ENCODE data around the gene TMEM269. TPM values are rescaled to one million over a fixed set of nuclear protein-coding genes. Genes with fewer than 3 reads are reported as not detected.

Gene TMEM269, protein sequence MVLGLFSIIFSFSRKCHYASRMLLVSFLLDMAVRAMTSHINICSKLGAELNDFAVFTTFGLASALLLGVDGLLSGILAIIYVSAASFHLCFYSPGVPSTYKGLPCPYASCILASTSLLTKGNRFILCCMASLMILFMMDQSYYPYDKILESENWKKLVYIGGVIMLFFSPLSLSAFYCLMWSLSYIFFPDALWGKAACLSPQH
- 0.21 and 0.69 TPM in 2 replicates for total RNA-seq
- 0.35 and 0.99 TPM in 2 replicates for polyA plus RNA-seq

- TF ChIP-seq, protein P1, sequence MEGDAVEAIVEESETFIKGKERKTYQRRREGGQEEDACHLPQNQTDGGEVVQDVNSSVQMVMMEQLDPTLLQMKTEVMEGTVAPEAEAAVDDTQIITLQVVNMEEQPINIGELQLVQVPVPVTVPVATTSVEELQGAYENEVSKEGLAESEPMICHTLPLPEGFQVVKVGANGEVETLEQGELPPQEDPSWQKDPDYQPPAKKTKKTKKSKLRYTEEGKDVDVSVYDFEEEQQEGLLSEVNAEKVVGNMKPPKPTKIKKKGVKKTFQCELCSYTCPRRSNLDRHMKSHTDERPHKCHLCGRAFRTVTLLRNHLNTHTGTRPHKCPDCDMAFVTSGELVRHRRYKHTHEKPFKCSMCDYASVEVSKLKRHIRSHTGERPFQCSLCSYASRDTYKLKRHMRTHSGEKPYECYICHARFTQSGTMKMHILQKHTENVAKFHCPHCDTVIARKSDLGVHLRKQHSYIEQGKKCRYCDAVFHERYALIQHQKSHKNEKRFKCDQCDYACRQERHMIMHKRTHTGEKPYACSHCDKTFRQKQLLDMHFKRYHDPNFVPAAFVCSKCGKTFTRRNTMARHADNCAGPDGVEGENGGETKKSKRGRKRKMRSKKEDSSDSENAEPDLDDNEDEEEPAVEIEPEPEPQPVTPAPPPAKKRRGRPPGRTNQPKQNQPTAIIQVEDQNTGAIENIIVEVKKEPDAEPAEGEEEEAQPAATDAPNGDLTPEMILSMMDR (IDR thresholded peaks at IDR 0.05; ENCODE audit: low read depth, low read length) = no peak
- H3K9me3 ChIP-seq (ENCODE audit: low read depth) = no peaks in the 10 kb centered on the region
- no peak within 1 kb of the TSS for H3K27ac ChIP-seq
- H3K36me3 ChIP-seq = peaks cover 7% of the 10 kb centered on the region
- DNase-seq (ENCODE audit: low read depth in 1 of 2, low spot score in 1 of 2) = peak in 1 of 2 donors; percentile 26
- H3K4me1 ChIP-seq (ENCODE audit: low read depth) = no peaks in the 10 kb centered on the region
- no peaks in the 10 kb centered on the region for H3K27me3 ChIP-seq
- no peak within 1 kb of the TSS for H3K4me3 ChIP-seq
Observed at GRCh38 chr1:42784946-42785693, at the start of gene TMEM269. Gene TMEM269 (plus strand): TSS chr1:42784991. CDS start chr1:42789894, 4,903 bp downstream.

GRCh38 chr1:42735056-42735455 lies 49.7 kb upstream of the TMEM269 start:
- no peak for DNase-seq (ENCODE audit: low read depth in 1 of 2, low spot score in 1 of 2)
- H3K4me3 ChIP-seq = no peak overlapping the region
- TF ChIP-seq, protein P1 (IDR thresholded peaks at IDR 0.05; ENCODE audit: low read depth, low read length) = no peak
- no peak overlapping the region for H3K27ac ChIP-seq
- H3K9me3 ChIP-seq (ENCODE audit: low read depth) = no peaks in the 10 kb centered on the region
- H3K36me3 ChIP-seq = no peaks in the 10 kb centered on the region
- H3K4me1 ChIP-seq (ENCODE audit: low read depth) = peaks cover 6% of the 10 kb centered on the region
- H3K27me3 ChIP-seq = no peaks in the 10 kb centered on the region

DNA sequence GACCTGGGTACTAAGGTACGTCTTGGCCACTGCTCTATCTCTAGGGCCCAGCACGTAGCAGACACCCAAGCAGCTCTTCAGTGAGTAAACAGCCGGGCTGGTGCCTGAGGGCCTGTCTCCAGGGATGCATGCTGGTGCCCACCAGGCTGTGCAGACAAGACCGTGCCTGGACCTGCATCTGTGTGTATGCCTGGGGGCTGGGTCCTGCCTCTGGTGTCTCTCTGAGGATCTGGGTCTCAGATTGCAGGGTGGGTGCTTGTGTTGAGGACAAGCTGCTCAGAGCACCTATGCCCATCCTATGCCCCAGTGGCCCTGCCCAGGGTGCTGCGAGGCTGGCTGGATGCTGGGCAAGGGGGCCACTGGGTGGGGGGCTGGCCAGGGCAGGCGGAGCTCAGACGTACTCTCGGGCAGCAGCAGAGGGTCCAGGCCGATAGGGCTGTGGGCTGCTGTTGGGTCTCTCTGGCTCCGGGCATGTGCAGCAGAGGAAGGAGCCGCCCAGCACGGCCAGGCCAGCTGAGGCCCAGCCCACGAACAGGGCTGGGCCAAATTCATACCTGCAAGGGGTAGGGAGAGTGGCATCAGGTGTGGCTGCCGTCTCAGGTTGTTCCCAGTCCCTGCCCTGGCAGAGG lies 49.2 kb upstream of the TMEM269 start:
- Histone ChIP-seq H3K4me3 (no peak overlapping the region), H3K27me3 (no peaks in the 10 kb centered on the region), H3K4me1 (ENCODE audit: low read depth) (peaks cover 10% of the 10 kb centered on the region), H3K36me3 (no peaks in the 10 kb centered on the region), H3K9me3 (ENCODE audit: low read depth) (no peaks in the 10 kb centered on the region), H3K27ac (no peak overlapping the region)
- TF ChIP-seq, protein P1 (IDR thresholded peaks at IDR 0.05; ENCODE audit: low read depth, low read length) = no peak
- DNase-seq (ENCODE audit: low read depth in 1 of 2, low spot score in 1 of 2) = no peak

DNA sequence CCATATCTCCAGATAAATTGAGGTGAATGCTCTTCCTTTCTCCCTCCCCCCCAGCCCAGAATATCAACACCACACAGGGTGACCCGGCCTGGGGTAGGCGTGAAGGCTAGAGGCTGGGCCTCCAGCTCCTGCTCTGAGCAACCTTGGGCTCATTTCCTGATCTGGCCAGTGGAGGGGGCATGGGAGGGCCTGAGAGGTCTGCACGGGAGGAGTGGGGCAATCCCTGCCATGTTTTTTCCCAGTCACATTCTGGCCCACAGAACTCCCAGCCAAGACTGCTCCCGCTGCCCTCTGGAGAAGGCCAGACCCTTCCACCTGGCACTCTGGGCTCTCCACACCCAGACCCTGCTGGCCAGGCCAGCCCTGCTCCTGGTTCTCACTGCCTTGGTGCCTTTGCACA lies 48.6 kb upstream of the TMEM269 start:
- TF ChIP-seq, protein P1 (IDR thresholded peaks at IDR 0.05; ENCODE audit: low read depth, low read length) = peak; percentile 47
- H3K9me3 ChIP-seq (ENCODE audit: low read depth) = no peaks in the 10 kb centered on the region
- H3K4me3 ChIP-seq = no peak overlapping the region
- H3K27me3 ChIP-seq = no peaks in the 10 kb centered on the region
- H3K4me1 ChIP-seq (ENCODE audit: low read depth) = peaks cover 14% of the 10 kb centered on the region
- H3K36me3 ChIP-seq = no peaks in the 10 kb centered on the region
- H3K27ac ChIP-seq = no peak overlapping the region
- DNase-seq (ENCODE audit: low read depth in 1 of 2, low spot score in 1 of 2) = peak in 1 of 2 donors; percentile 39

DNA sequence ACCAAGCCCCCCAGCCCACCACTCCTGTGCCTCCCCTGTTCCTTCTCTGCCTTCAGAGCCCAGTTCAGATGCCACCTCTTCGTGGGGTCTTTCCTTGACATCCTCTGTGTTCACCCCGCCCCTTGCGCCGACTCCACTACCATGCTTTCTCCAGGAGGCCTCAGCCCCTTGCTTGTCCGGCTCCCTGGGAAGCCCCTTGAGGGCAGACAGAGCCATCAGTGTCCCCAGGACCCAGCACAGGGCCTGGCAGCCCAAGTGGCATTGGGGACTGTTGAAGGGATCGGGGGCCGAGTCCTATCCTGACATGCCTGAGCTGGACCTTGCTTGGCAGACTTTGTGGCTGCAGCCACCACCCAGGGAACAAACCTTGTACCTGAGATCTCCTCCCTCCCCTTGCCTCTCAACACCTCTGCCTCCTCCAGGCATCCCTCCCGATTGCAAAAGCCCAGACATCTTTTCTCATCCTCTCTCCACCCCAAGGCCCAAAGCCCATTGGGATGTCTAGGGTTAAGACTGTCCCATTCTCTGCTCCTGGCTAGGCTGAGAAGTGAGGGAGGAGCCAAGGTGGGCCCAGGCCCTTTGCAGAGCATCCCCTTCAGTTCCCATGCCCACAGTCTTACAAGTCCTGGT lies 48.1 kb upstream of the TMEM269 start:
- Histone ChIP-seq H3K27ac (no peak overlapping the region), H3K36me3 (no peaks in the 10 kb centered on the region)

More for the DNA sequence above, 48.1 kb upstream of the TMEM269 start:
- no peaks in the 10 kb centered on the region for H3K9me3 ChIP-seq (ENCODE audit: low read depth)
- no peak overlapping the region for H3K4me3 ChIP-seq
- no peaks in the 10 kb centered on the region for H3K27me3 ChIP-seq
- no peak for DNase-seq (ENCODE audit: low read depth in 1 of 2, low spot score in 1 of 2)
- TF ChIP-seq, protein P1 (IDR thresholded peaks at IDR 0.05; ENCODE audit: low read depth, low read length) = no peak
- H3K4me1 ChIP-seq (ENCODE audit: low read depth) = peaks cover 14% of the 10 kb centered on the region

All from cardiac muscle cell (in vitro differentiated cells and primary cell).